TTC549 (cell line): ENCODE results near the gene NUDT5.

Experiments
- FAIRE-seq: peaks from 2 replicates; lab custom pipeline; 2012; peaks lifted over from hg19 to GRCh38; lab: Jason Lieb, UNC

Gene NUDT5

DNA sequence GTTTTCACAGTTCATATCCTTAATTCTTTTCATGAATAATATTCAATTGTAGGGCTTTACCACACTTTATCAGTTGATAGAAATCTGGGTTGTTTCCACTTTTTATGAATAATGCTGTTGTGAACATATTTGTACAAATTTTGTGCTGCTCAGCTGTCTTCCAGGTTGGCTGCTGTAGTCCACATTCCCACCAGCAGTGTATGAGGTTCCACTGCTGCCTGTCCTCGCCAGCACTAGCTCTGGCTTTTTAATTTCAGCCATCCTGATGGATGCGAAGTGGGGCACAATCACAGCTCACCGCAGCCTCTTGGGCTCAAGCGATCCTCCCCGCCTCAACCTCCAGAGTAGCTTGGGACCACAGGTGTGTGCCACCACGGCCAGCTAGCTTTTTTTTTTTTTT, 32.8 kb downstream of the NUDT5 start:
- no peak for FAIRE-seq

DNA sequence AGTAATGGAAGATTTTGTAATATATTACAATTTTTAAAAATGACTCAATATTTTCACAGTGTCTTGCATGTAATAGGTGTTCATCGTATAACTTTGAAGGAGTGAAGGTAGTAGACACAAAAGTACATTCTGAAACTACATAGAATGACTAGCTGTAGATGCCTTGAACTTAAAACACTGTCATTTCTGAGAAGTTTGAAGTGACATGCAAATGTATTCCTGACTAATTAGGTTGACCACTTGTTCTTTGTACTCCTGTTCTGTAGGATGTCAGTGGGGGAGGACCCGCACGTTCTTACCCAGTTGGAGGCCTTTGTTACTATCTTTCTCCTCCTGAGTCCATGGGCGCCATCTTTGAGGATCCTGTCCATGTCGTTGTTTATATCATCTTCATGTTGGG, 35.0 kb downstream of the NUDT5 start:
- no peak for FAIRE-seq

DNA sequence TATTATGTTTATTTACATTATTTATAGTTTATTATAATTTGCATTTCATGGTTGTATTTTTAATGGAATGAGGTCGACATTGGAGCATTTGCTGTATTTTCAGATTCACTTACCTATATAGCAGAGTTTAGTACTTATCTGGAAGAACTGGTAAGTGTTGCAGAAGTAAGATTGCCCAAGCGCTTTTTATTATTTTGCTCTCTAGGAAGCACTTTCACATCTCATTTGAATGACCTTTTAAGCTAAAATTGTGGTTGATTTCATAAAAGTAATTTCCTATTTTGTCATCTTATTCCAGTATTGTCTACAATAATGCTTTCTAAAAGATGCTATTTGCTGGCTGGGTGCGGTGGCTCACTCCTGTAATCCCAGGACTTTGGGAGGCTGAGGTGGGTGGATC, 37.6 kb downstream of the NUDT5 start:
- FAIRE-seq = no peak

DNA sequence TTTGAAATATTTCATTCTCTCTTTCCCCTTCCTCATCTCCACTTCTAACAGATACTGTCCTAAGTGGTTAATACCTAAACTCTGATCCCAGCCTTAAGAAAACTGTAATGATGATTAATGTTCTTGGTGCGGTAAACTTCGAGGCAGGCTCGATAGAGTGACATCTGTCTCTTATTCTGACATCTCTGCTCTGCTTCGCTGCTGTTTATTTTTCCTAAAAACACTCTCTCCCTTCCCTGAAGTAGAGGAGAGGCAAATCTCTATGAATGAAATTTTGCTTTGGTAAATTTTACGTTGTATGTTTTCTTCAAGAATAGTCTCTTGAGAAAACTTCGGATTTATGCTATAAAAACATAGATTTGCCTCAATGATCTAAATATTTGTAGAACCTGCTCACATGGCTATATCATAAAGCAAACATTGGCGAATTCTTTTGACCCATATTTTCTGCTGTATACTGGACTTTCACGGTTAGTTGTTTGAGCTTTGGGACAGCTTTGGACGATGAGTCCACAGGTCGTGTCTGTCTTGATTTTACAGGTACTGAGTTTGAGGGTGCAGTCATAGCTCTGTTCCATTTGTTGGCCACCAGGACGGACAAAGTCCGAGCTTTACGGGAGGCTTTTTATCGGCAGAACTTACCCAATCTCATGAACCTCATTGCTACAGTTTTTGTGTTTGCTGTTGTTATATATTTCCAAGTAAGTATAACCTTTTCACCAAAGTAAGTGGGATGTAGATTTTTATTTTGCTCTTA, 39.1 kb downstream of the NUDT5 start:
- no peak for FAIRE-seq

- FAIRE-seq = no peak
These were observed 41.2 kb downstream of the NUDT5 start for GRCh38 chr10:12154516-12154915.

DNA sequence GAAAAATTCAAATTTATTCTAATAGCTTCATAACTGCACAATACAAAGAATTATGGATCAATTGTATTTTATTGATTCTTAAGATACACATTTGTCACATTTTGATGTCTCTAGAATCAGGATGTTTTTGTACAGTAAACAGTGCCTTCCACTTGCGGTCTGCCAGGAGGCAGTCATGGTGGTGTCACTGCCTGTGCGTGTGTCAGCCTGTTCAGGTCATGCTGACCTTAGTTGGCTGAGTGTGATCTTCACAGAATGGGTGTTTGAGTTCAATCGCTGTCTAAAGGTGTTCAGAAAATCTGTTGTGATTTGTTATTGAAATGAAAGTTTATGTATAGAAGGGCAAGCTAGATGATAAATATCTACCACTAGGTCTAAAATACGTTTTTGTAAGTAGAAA, 45.5 kb downstream of the NUDT5 start:
- FAIRE-seq = no peak

GRCh38 chr10:12144538-12144937, 51.2 kb downstream of the NUDT5 start:
- no peak for FAIRE-seq

GRCh38 chr10:12140038-12140437, 55.7 kb downstream of the NUDT5 start:
- FAIRE-seq = no peak

DNA sequence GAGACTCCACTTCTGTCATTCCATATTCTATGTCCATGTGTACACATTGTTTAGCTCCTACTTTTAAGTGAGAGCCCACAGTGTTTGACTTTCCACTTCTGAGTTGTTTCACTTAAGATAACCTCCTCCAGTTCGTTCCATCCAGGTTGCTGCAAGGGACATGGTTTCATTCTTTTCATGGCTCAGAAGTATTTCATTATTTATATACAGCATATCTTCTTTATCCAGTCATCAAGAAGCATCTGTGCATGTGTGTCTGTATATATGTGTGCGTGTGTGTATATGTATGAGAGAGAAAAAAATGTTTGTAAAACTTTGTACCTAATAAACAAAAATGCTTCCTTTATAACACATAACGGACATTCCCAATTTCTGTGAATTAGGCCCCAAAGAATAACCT, 60.1 kb downstream of the NUDT5 start:
- FAIRE-seq = no peak

- peak; percentile 25 for FAIRE-seq
These were observed 65.3 kb downstream of the NUDT5 start for GRCh38 chr10:12130237-12130872.

DNA sequence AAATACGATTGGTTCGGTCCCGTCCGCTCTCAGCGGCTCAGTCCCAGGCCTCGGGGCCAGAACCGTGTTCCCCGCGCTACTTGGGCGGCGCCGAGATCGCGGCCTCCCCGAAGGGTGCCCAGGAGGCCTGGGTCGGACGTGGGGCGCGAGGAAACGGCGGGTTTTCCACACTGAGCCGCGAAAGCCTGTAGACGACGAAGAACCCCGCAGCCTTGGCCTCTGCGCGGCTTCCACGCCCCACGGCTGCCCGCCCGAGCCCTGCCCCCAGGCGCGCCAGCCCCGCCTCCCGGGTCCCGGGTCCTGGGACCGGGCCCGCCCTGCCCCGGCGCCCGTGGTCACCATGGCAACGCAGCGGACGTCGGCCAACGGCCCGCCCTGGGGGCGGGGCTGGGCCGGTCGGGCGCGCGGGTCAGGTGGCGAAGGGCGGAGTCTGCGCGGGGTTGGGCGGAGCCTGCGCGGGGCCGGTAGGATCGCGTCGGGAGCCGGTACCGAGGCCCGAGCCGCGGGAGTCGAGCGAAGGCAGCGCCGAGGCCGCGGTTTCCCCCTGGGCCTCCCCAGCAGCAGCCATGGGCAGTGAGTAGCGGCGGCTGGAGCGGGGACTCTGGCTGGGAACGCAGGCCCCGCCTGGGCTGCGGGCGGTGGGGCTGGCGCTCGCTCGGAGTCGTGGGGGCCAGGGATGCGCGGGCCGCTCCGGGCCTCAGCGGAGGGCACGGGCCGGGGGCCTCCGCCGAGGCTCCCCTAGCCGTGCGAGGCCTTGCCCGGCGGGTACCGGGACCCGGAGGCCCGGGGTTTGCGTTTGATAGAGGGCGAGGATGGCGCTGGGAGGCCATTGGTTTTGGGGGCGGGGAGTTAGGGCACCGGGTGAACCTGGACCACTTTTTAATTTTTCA, 66.2 kb downstream of the NUDT5 start, which contains the start of gene SEC61A2:
Gene SEC61A2, plus strand, starts transcription at position 456 of the 890 bp plus-strand sequence. Its CDS starts 111 bp downstream, at position 567.
- no peak for FAIRE-seq

DNA sequence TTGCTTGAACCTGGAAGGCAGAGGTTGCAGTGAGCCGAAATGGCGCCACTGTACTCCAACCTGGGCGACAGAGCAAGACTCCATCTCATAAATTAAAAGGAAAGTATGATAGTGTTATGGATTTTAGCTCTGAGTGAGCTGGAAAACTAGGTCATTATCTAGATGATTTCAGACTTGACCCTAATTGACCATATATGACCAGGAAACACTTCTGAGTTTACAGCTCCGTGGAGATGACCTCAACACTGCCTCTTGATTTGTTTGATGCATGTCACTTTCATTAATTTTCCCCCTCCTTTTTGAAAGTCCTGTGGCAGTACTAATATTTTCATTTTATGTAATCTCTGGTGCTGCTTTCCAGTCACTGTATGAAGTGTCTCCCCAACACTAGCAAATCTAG, 74.0 kb downstream of the NUDT5 start:
- no peak for FAIRE-seq
